Measurements from ENCODE around the gene NGFR.

NGFR gene

GRCh38 chr17:49494986-49495841 lies at the start of gene NGFR (continued):
- no peak for TF ChIP-seq PRDM2 (tag by site-specific recombination; IDR thresholded peaks at IDR 0.05; ENCODE audit: borderline replicate concordance)
- no peak for TF ChIP-seq MZF1 (tag by site-specific recombination; IDR thresholded peaks at IDR 0.05; ENCODE audit: borderline replicate concordance)
- TF ChIP-seq ZEB2 (tag by site-specific recombination; IDR thresholded peaks at IDR 0.05), result no peak
- TF ChIP-seq ZNF391 (tag by site-specific recombination; IDR thresholded peaks at IDR 0.05; ENCODE audit: borderline replicate concordance, low read depth), result no peak
- peak; percentile 51 for TF ChIP-seq SP3 (tag by site-specific recombination; IDR thresholded peaks at IDR 0.05)
- TF ChIP-seq ZNF211 (tag by site-specific recombination; IDR thresholded peaks at IDR 0.05; ENCODE audit: low read depth), result no peak
- no peak for TF ChIP-seq PRDM4 (tag by site-specific recombination; IDR thresholded peaks at IDR 0.05)
- no peak for TF ChIP-seq ZNF654 (tag by site-specific recombination; IDR thresholded peaks at IDR 0.05; ENCODE audit: low read depth)
- TF ChIP-seq ZNF121 (tag by site-specific recombination; IDR thresholded peaks at IDR 0.05), result no peak
- peak; percentile 10; the same call in 1 of the 2 replicates for TF ChIP-seq ZNF341 (tag by site-specific recombination; IDR thresholded peaks at IDR 0.05; ENCODE audit: low read depth)
- TF ChIP-seq ZNF639 (tag by site-specific recombination; IDR thresholded peaks at IDR 0.05), result no peak
- no peak for TF ChIP-seq OVOL3 (tag by site-specific recombination; IDR thresholded peaks at IDR 0.05)
- no peak for TF ChIP-seq ZNF701 (tag by site-specific recombination; IDR thresholded peaks at IDR 0.05)
- TF ChIP-seq ZNF16 (tag by site-specific recombination; IDR thresholded peaks at IDR 0.05; ENCODE audit: low read depth), result no peak
- no peak; the same call in 1 of the 2 replicates for TF ChIP-seq ZNF133 (tag by site-specific recombination; IDR thresholded peaks at IDR 0.05)
- TF ChIP-seq ZNF747 (tag by site-specific recombination; IDR thresholded peaks at IDR 0.05), result no peak
- TF ChIP-seq HOXC10 (CRISPR knock-in tag; IDR thresholded peaks at IDR 0.05), result no peak
- peak; percentile 59 for TF ChIP-seq ZBTB11 (tag by site-specific recombination; conservative IDR thresholded peaks at IDR 0.05; ENCODE audit: low read depth)
- TF ChIP-seq PRDM10 (tag by site-specific recombination; IDR thresholded peaks at IDR 0.05), result peak; percentile 30; the same call in 1 of the 2 replicates
- no peak for TF ChIP-seq SETDB1 (IDR thresholded peaks at IDR 0.05; ENCODE audit: insufficient read length, low read length)
- peak; percentile 26; the same call in 1 of the 2 replicates for TF ChIP-seq ZNF335 (tag by site-specific recombination; conservative IDR thresholded peaks at IDR 0.05)

All from HEK293 (cell line).